ENCODE measurements around the gene ANKS3.

DNA sequence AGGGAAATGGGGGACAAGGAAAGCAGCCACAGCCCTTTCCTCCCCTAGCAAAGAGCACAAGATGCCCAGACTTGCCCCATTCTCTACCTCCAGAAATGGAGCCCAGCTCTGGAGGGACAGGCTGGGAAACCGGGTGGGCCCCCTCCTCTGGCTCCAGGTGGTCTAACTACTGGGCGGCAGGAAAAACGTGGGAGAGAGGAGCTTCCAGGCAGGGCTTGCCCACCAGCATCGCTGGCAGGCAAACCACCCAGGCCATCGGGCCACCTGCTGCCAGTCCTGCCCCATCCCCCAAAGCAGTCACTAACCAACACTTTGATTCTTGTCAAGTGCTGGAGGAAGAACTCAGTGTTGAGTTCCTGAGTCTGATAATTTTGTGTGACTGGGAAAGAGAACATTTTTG, 15.6 kb downstream of the ANKS3 start:
- TF ChIP-seq NFIC (IDR thresholded peaks at IDR 0.05; ENCODE audit: borderline replicate concordance): no peak
- TF ChIP-seq, protein P1, sequence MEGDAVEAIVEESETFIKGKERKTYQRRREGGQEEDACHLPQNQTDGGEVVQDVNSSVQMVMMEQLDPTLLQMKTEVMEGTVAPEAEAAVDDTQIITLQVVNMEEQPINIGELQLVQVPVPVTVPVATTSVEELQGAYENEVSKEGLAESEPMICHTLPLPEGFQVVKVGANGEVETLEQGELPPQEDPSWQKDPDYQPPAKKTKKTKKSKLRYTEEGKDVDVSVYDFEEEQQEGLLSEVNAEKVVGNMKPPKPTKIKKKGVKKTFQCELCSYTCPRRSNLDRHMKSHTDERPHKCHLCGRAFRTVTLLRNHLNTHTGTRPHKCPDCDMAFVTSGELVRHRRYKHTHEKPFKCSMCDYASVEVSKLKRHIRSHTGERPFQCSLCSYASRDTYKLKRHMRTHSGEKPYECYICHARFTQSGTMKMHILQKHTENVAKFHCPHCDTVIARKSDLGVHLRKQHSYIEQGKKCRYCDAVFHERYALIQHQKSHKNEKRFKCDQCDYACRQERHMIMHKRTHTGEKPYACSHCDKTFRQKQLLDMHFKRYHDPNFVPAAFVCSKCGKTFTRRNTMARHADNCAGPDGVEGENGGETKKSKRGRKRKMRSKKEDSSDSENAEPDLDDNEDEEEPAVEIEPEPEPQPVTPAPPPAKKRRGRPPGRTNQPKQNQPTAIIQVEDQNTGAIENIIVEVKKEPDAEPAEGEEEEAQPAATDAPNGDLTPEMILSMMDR (IDR thresholded peaks at IDR 0.05): no peak
- TF ChIP-seq, protein P2, sequence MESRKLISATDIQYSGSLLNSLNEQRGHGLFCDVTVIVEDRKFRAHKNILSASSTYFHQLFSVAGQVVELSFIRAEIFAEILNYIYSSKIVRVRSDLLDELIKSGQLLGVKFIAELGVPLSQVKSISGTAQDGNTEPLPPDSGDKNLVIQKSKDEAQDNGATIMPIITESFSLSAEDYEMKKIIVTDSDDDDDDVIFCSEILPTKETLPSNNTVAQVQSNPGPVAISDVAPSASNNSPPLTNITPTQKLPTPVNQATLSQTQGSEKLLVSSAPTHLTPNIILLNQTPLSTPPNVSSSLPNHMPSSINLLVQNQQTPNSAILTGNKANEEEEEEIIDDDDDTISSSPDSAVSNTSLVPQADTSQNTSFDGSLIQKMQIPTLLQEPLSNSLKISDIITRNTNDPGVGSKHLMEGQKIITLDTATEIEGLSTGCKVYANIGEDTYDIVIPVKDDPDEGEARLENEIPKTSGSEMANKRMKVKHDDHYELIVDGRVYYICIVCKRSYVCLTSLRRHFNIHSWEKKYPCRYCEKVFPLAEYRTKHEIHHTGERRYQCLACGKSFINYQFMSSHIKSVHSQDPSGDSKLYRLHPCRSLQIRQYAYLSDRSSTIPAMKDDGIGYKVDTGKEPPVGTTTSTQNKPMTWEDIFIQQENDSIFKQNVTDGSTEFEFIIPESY (IDR thresholded peaks at IDR 0.05; ENCODE audit: borderline replicate concordance, low read depth): no peak
- no peak for TF ChIP-seq GATA2 (CRISPR knock-in tag; IDR thresholded peaks at IDR 0.05)
